Ureter (tissue), 1 donor: ENCODE results near the gene ABHD15. TPM values are rescaled to one million over a fixed set of nuclear protein-coding genes. Genes with fewer than 3 reads are reported as not detected.

Experiments used
- DNase-seq: peaks from one replicate; pipeline ENCODE4 v3.0.0-alpha.2; 2020; ENCODE audit warnings: low spot score
- total RNA-seq: library from RNA; stranded (reverse); gene quantifications from one replicate; pipeline ENCODE4 v1.2.4, GENCODE V29; 2023
- donor health status: DM: yes; HTN: yes; CAD: no.

The ABHD15 gene
- 7.8 TPM for total RNA-seq

- peak; percentile 75 for DNase-seq
Measured at GRCh38 chr17:29566473-29567303, at the start of gene ABHD15. TSS of gene ABHD15 (minus strand) at chr17:29567037. CDS start at chr17:29566966, 71 bp downstream.

GRCh38 chr17:29615492-29616299, 48.9 kb upstream of the ABHD15 start:
- DNase-seq = peak; percentile 79

GRCh38 chr17:29615048-29615385, 48.2 kb upstream of the ABHD15 start:
- DNase-seq = peak; percentile 65

GRCh38 chr17:29614349-29615047, 47.7 kb upstream of the ABHD15 start:
- no peak for DNase-seq

GRCh38 chr17:29613856-29614255, 47.0 kb upstream of the ABHD15 start:
- DNase-seq = no peak

- DNase-seq = peak; percentile 95
Measured at GRCh38 chr17:29613352-29613837, 46.6 kb upstream of the ABHD15 start.

GRCh38 chr17:29612404-29613280, 45.8 kb upstream of the ABHD15 start:
- DNase-seq = no peak

- DNase-seq = no peak
Measured at GRCh38 chr17:29612094-29612403, 45.2 kb upstream of the ABHD15 start.

GRCh38 chr17:29611351-29612093, 44.7 kb upstream of the ABHD15 start:
- no peak for DNase-seq

- DNase-seq = no peak
Measured at GRCh38 chr17:29610395-29610794, 43.6 kb upstream of the ABHD15 start.

GRCh38 chr17:29608986-29609385, 42.1 kb upstream of the ABHD15 start:
- no peak for DNase-seq

GRCh38 chr17:29607557-29608195, 40.8 kb upstream of the ABHD15 start:
- DNase-seq = no peak

- no peak for DNase-seq
Measured at GRCh38 chr17:29603109-29603674, 36.4 kb upstream of the ABHD15 start.

GRCh38 chr17:29597361-29598172, 30.7 kb upstream of the ABHD15 start:
- no peak for DNase-seq

- no peak for DNase-seq
Measured at GRCh38 chr17:29596811-29597210, 30.0 kb upstream of the ABHD15 start.

- no peak for DNase-seq
Measured at GRCh38 chr17:29595943-29596774, 29.3 kb upstream of the ABHD15 start.

GRCh38 chr17:29595107-29595942, 28.5 kb upstream of the ABHD15 start:
- no peak for DNase-seq
